T-helper 9 cell (primary cell): ENCODE measurements around the gene OTULINL.
"Not testable (repeated sequence)": the region's sequence is repeated elsewhere in the genome, so short reads cannot be mapped to it uniquely, and the experiment has no call there.

Experiments used
- DNase-seq: peaks from one replicate; pipeline ENCODE4 v3.0.0-alpha.2; 2020
- total RNA-seq, 2 donors: gene quantifications; one replicate each; lab custom pipeline; 2026; lab: John Stamatoyannopoulos, UW

OTULINL gene
- 40.4 to 46.8 reads per million in 2 donors for total RNA-seq

DNA sequence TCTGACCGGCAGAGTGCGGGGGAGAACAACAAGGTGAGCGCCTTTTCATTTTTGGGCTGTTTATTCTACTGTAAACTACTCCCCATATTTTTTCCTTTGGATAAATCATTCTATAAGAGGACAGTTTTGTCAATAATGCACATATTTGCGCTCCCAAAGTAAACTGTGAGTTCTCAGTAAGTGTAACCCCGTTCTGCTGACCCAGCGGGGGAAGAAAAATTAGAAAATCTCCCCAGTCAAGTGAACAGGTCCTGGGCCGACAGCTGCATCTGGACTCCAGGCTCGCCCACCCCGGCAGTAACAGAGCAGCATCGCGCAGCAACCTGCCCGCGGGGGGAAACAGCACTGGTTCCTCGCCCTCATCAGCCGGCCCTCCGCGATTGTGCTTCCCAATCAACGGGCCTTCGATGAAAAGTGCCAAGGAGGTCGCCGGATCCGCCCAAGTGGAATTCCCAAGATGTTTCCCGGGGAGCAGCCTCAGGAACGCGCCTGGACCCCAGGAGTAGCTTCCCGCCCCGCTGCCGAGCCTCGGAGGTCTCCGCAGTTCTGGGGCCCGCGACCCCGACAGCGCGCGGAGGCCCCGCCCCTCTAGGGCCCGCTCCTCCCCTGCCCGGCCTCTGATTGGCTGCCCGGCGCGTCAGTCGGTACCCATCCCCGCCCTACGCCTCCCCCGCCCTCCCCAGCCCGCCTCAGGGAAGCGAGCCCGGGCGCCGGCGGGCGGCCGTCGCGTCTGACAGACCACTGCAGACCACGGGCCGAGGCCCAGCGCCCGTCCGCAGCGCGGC lies at the start of gene OTULINL:
OTULINL (plus strand) TSS at position 687 of the 785 bp plus-strand sequence. CDS start 103 bp downstream, outside the sequence.
- DNase-seq = peak; percentile 85

DNA sequence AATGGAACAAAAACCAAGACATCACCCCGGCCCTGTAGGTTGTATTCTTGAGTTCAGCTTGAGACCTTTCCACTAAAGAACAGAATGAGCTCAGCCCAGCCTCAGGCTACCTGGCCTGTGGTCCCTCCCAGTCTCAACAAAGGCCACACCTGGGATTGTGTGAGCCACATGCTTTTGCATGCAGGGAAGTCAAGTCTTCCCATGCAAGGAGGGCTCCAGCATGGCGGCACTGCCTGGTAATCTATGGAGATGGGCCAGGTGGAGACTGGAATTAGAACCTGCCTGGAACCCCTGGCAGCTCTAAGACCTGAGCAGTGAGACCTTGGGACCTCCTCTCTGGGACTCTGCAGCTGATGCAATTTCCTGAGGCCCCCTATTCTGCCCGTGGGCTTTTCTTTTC lies 49.4 kb upstream of the OTULINL start:
- DNase-seq = no peak

DNA sequence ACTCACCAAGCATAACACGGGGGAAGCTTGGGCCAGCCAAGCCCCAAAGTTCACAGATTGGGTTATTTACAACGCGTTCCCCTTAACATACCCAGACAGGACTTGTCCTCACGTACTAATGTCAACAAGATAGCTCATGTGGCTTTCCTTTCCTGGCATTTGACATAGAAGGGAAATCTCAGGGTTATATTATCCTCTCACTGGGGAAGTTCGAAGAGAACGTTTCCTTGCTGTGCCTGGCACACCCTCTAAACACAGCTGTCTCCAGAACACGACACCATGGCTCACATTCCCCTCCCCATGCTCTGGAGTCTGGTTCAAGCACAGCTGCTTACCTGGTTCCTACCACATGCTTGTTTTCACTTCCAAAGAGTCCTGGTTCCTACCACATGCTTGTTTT lies 46.8 kb upstream of the OTULINL start:
- DNase-seq = no peak

DNA sequence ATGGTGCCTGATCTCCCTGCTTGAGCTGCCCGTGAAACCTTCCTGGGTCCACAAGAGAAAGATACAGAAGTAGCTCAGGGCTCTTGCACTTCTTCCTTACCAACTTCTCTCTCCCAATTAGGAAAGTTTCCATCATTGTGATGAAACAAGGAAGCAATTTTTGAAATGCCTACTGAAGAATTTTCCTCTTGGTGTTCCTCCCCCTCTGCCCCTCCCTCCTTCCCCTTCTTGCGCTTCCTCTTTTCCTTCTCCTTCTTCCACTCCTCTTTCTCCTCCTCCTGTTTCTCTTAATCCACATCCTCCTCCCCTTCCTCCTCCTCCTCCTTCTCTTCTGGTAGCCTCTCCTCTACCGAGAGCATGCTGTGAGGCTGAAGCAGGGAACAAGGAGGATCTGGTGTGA lies 36.3 kb upstream of the OTULINL start:
- DNase-seq = no peak

DNA sequence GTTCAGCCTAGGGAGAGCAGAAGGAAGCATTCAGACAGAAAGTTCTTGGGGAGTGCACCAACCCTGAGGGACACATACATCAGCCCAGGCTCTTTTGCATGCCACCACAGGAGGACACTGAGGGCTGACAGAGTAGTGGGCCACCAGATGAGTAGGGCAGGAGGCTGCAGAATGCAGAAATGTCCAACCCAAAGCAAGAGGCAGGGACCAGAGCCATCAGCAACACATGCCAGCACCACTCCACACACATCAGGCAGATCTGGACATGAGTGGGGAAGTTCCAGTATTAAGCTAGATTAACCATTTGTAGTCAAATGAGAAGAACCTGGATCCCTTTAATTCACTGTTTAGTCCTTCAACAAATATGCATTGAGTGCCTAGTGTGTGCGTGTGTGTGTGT lies 35.7 kb upstream of the OTULINL start:
- DNase-seq = no peak

DNA sequence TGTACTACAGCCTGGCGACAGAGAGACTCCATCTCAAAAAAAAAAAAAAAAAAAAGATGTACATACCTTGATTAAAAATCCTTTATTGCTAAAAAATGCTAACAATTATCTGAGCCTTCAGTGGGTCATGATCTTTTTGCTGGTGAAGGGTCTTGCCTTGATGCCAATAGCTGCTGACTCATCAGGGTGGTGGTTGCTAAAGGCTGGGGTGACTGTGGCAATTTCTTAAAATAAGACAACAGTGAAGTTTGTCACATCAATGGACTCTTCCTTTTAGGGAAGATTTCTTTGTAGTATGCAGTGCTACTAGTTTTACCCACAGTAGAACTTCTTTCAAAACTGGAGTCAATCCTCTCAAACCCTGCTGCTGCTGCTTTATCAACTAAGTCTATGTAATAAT lies 33.9 kb upstream of the OTULINL start:
- no peak for DNase-seq

DNA sequence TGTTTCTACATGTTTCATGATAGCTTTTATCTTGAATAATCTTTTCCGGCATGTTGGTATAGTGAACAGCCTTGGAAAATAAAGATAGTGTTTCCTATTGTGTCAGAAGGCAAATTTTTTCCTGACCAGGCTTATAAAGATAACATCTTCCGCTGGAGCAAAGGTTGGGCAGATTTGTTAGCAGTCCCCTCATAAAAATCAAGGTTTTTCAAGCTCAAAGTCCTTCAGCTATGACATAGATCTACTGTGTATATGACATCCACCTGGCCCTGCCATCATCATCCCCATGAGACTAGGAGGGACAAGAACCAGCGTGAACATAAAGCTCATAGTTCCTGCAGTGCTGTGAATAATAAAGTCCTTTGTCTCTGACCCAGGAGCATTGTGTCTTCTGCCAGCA lies 30.4 kb upstream of the OTULINL start:
- DNase-seq = no peak

DNA sequence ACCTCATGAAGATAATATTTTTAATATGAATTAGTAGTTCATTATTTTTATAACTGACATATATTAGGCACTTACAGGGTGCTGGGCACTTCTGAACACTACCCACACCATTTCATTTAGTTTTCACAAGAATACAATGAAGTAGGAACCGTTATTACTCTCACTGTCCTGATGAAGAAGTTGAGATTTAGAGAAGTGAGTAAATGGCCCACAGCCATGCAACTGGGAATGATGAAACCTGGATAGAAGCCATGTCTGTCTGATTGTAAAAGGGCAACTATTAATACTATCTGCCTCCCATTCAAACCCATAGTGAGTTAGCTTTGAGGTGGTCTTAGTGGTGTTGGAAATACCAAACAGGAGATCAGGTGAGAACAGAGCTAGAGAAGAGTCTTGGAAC lies 29.6 kb upstream of the OTULINL start:
- DNase-seq = no peak

DNA sequence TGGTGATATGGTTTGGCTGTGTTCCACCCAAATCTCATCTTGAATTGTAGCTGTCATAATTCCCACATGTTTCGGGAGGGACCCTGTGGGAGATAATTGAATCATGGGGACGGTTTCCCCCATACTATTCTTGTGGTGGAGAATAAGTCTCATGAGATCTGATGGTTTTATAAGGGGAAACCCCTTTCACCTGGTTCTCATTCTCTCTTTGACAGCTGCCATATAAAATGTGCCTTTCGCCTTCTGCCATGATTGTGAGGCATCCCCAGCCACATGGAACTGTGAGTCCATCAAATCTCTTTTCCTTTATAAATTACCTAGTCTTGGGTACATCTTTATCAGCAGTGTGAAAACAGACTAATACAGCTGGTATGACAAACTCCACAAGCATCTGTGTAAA lies 27.3 kb upstream of the OTULINL start:
- DNase-seq = not testable (repeated sequence)

DNA sequence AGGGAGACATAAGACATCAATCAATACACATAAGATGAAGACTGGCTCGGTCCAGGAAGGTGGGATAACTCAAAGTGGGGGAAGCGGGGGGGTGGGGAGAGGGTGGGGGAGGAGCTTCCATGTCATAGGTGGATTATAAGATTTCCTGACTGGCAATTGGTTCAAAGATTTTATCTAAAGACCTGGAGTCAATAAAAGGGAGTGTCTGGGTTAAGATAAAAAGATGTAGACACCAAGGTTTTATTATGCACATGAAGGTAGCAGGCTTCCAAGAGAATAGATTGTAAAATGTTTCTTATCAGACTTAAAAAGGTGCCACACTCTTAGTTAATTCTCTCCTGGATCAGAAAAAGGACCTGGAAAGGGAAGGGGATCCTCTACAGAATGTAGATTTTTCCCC lies 25.6 kb upstream of the OTULINL start:
- no peak for DNase-seq

DNA sequence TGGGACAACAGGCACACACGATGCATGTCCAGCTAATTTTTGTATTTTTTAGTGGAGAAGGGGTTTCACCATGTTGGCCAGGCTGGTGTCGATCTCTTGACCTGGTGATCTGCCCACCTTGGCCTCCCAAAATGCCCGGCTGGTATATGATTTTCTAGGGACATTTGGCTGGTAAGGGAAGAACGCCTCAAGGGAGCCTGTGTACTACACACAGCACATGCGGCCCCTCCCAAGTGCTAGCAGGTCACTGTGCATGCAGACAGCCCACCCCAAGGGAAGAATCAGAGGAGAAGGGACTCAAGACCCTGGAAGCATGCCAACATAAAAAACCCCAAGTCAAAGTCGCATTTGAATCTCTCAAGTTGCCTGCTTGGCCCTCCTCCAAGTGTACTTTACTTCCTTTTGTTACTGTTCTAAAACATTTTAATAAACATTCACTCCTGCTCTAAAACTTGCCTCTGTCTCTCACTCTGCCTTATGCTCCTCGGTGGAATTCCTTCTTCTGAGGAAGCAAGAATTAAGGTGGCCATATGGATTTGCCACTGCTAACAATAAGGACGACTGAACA lies 24.3 kb upstream of the OTULINL start:
- no peak for DNase-seq

DNA sequence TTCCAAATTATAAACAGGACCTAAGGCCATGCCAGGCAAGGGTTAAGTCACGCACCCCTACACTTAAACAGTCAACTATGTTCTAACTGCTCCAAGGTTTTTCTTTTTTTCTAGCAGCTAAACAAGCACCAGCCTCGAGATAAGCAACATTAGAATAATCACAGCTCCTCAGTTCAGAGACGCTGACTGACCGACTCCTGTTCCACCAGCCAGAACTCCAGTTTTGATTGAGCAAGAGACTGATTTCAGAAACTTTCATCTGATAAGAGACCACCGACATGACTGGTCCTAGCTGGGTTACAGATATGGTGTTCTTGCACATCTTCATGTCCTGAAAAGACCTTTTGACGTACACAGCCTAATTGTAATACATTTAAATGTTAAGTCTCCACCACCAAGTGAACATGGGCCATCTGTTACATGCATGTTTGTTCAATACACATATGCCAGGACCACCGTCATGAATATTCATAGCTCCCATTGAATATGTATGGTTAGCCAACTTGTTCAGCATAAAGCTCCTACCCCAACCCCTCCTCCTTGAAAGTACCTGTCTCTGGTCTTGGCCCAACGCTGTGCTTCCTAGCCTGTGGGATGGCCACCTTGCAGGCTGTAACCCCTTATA lies 23.7 kb upstream of the OTULINL start:
- no peak for DNase-seq

DNA sequence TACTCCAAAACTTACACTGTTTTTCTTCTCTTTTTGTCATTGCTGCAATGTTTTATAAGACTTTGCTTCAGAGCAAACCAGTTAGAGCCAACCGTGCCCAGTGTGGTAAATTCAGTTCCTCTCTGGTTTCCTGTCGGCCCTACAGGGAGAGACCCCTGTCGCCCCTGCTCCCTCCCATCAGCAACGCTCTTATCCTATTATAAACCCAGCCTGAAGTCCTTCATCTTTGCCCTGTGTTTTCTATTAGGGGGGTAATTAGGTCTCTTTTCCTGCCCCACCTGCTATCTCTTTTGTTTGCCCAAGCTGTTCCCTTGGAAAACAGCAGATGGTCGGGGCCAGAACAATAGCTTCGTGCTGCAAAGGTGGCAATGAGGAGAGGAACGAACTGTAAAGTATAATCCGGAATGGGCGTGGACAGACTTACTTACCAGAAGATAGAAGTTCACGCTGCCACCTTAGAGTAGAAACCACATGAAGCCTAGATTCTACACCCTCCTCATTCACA lies 21.4 kb upstream of the OTULINL start:
- DNase-seq = no peak

DNA sequence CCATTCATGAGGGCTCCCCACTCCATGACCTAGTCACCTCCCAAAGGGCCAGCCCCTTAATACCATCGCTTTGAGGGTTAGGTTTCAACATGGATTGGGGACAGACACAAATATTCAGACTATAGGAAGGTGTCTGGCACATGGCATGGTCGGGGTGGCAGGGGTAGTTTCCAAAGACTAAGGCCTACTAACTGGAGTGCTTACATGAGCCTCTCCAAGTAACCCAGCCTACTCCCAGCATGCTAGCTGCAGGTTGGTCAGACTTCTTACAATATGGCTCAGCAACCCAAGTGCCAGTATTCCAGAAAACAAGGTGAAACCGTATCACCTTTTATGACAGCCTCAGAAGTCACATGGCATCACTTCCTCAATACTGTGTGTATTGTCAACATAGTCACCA lies 19.9 kb upstream of the OTULINL start:
- DNase-seq = no peak

DNA sequence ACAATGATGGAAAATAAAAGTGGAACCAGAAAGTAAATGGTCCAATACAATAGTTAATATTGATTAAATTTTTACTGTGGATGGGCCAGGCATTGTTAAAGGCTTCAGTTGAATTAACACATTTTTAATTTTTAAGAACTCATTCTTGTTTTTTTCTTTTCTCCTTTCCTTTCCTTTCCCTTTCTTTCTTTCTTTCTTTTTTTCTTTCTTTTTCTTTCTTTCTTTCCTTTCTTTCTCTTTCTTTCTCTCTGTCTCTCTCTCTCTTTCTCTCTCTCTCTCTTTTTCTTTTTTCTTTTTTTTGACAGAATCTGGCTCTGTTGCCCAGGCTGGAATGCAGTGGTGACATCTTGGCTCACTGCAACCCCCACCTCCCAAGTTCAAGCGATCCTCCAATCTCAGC lies 13.3 kb upstream of the OTULINL start:
- DNase-seq = no peak

DNA sequence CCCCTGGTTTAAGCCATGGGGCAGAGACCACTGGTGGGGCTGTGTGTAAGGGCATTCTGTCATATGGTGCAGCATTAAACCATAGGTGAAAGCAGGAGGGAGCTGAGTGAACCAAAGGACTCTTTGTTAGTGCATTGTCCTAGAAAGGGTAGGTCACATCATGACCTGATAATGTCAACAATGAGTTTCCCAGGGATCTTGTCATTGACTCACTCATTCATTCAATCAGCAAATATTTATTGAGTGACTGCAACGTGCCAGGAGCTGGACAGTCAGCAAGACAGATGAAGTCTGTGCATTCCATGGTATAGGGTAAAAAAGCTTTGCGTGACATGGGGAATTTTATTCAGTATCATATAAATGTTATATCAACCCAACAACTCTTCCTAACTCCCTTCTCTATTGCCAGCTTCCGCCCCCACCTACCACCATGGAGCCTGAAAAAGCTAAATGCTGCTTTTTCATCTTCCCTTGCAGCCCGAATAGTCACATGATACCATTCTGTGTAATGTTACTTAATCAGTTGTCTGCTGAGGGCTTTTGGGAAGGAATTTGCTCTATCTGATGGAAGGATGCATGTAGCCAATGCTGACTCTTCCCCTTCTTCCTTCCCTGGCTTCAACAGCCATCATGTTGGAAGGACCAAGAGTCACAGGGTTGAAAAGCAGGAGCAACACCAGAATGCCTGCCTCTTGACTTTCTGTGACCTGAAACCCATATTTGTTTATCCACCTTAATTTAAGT lies 11.5 kb upstream of the OTULINL start:
- no peak for DNase-seq

DNA sequence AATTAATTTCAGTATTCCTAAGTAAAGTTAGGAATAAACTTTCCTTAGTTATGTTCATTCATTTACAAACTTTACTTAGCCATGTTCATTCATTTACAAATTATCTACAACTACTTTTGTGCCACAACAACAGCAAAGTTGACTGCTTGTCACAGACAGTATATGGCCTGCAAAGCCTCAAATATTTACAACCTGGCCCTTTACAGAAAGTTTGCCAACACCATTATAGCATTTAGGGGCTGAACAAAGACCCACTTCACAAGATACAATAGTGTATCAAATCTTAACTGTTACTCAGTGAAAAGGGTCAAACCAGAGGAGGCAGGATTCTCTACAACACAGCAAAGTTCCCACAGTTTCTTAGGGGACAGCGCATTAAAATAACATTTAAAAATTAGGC lies 9.7 kb upstream of the OTULINL start:
- no peak for DNase-seq

DNA sequence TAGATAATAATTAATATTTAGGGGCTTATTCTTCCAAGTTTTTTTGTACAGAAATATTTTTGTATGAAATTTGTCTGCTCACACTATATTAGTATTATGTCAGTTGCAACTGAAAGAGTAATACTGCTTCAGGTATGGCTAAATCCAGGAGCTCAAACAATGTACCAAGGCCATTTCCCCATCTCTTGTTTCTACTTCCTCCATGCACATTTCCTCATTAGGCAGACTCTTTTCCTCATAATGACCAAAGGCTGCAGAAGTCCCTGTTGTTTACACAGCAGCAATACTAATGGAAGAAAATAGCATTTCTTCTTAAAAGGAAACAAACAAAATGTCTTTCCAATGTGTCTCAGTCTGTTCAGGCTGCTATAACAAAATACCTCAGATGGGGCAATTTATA lies 9.2 kb upstream of the OTULINL start:
- DNase-seq = no peak

DNA sequence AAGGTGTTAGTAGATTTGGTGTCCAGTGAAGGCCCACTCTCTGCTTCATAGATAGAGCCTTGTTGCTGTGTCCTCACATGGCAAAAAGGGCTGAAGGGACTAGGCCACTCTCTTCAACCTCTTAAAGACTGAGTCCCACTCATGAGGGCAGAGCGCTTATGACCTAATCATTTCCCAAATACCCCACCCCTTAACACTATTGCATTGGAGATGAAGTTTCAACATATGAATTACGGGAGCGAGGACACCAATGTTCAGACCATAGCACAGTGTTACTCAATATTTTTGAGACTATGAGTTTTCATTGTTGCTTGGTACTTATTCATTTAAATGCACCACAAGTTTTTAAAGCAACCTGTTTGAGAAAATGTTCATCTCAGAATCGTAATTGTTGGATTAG lies 8.8 kb upstream of the OTULINL start:
- no peak for DNase-seq

DNA sequence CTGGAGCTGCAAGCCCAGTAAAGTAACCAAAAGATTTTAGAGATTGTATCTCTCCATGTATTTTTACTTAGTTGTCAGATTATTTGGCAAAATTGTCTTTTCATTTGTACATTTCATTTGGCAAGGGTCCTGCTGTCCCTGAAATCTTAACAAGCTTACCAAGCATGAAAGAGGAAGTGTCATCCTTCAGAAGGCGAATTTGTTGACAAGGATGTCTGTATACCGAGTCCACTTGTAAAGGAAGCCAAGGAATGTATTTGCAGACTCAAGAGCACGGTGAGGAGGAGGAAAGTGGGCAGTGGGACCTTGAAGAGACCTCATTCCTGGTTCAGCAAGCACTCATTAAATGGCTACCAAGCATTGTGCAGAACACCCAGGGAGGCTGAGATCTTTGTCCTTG lies 7.5 kb upstream of the OTULINL start:
- DNase-seq = no peak

DNA sequence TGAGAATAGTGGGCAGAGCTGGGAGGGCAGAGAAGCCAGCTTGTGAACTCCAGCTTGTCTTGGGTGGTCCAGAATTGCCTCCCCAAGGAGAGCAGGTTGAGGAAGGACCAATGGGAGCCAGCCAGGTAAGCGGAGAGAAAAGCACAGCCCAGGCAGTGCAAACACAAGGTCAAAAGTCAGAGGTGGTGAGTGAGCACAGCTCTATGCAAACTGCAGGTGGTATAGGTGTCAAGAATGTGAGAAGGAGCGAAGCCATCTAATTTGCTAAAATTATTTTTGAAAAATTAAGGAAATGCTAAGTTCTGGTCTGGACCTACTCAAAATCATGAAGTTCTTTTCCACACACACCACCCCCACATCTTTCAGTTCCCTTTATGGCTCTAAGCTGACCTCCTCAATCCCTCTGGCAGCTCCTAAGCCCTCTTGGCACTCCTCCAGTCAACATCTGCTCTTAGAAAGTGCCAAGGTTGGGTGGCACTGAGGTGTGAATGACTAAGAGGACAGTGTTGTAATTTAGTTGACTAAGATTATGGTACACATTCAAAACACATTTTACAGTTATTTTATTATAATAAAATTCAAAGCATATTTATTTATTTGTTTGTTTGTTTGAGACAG lies 6.6 kb upstream of the OTULINL start:
- DNase-seq = no peak

DNA sequence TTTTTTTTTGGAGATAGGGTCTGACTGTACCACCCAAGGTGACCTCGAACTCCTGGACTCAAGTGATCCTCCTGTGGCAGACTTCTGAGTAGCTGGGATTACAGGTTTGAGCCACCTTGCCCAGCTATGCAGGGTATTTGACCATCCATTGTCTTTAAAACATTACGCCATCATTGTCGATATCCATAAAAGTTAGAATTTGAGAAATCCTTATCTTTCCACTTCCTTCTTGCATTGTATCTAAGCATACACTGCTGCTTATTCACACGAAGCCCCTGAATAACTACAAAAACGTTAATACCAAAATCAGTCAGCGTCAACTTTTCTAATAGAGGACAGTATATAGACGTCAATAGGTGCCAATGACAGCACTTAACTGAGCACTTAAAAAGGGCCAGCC lies 5.4 kb upstream of the OTULINL start:
- DNase-seq = no peak
